PFSK-1 (cell line): ENCODE results near the gene UTRN.

Experiments used
- SIN3A ChIP-seq: IDR thresholded peaks from 2 replicates; pipeline ENCODE4 v1.6.1; 2012; ENCODE audit warnings: mild to moderate bottlenecking, low read length, moderate library complexity, borderline replicate concordance; ENCODE audit not compliant: insufficient read depth
- TAF1 ChIP-seq: IDR thresholded peaks from 2 replicates; pipeline ENCODE4 v1.6.1; 2012; ENCODE audit warnings: low read length, control low read depth, borderline replicate concordance; ENCODE audit not compliant: insufficient read depth

DNA sequence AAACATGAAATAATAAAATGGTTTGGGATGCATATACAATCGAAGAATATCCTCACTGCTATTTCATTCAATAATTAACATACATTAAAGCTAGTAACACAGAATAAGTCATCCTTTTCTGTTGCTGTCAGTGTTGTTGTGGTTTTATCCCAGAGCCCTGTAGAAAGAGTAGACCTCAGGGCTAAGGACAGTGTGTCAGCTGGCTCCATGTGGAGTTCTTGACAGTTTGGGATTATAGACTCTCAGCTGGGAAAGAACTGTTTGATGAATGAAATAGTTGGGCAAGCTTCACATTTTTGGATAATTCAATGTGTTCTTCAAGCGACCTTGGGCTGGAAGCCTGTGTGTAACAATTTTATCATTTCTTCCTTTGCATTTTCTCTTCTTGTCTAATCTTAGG lies 10.1 kb downstream of the UTRN start:
- TF ChIP-seq TAF1 (no peak), SIN3A (no peak)
